Mucosa of descending colon (tissue), 3 donors: Measurements from ENCODE around the gene INSRR. TPM values are rescaled to one million over a fixed set of nuclear protein-coding genes. Genes with fewer than 3 reads are reported as not detected.

Experiments
- ATAC-seq: fragments of 200-7000 bp; cut with Tn5 transposase; one replicate; pipeline ENCODE4 v1.9.1; 2020; ENCODE audit warnings: mild to moderate bottlenecking, moderate library complexity
- DNase-seq, 3 donors: peaks; one replicate each; pipeline ENCODE4 v3.0.0-alpha.2; 2020
- H3K36me3 ChIP-seq: fragments of 200-600 bp; one replicate; pipeline ENCODE4 v1.8.0; 2021; ENCODE audit warnings: low read depth, mild to moderate bottlenecking
- H3K4me1 ChIP-seq: fragments of 200-600 bp; one replicate; pipeline ENCODE4 v1.8.0; 2021; ENCODE audit warnings: low read depth, mild to moderate bottlenecking
- H3K4me3 ChIP-seq: fragments of 200-600 bp; one replicate; pipeline ENCODE4 v1.8.0; 2021; ENCODE audit warnings: mild to moderate bottlenecking
- H3K9me3 ChIP-seq: fragments of 200-600 bp; one replicate; pipeline ENCODE4 v1.8.0; 2021; ENCODE audit warnings: mild to moderate bottlenecking
- intact Hi-C, 2 donors: fragments of 100-400 bp; cut with DNase I in 1 of 2; cut with micrococcal nuclease in 1 of 2; formaldehyde crosslinking; loops; one replicate each; pipeline versions ENCODE4 v1.11.0 to v1.11.1; 2022; cut with DNase I, micrococcal nuclease
- total RNA-seq, 3 donors: library from RNA; stranded (reverse); fragmentation: NEBNext Ultra II Directional in 2 of 3; extraction: Animal tissue kit (Norgen Biotek cat#: 25700) in 2 of 3; gene quantifications; one replicate each; pipeline versions ENCODE4 v1.2.1 to v1.2.4, GENCODE V29; 2021 to 2023
- TF ChIP-seq, protein P1 (sequence below): fragments of 200-600 bp; IDR thresholded peaks from one replicate; pipeline ENCODE4 v1.8.0; 2022; ENCODE audit warnings: antibody characterized with exemption, mild to moderate bottlenecking
- donor health status: DM: no; HTN: no; CAD: no; lungs with moderate emphysema.
- donor health status: DM: no; HTN: no; CAD: no.
- donor health status: DM: no; HTN: yes; CAD: no.

Gene INSRR
- total RNA-seq, 3 donors from 2014 or later = 0.06 to 0.09 TPM; not detected in 1

DNA sequence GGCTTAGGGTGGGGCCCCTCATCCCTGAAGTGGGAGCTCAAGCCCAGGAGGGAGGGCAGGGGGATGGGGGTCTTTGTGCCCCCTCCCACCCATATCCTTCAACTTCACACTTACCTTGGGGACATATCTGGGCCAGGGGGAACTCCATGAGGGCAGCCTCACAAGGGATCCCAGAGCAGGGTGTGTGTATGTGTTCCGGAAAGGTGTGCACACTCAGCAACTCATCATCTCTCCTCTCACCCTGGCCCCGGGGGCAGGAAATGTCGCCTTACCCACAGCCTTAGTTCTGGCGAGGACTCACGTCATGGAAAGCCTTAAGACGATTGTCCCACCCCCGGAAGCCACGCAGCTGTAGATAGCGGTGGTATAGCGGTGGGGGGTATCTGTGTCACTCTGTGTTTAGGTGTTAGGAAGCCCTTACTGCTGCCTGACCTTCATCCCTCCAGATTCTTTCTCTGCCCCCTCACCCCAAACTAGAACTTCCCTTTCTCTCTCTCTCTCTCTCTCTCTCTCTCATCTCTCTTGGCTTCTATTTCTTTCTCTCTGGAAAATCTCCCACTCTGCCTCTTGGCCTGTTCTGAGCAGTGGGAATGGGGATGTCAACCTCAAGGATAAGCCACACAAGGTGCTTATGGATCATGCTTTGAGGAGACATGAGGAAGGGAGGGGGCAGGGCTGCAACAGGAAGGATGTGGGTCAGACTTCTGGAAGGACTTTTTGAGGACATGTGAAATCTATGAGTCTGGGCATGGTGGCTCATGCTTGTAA, 42.2 kb downstream of the INSRR start, which contains the start of gene SH2D2A:
Gene SH2D2A (minus strand): TSS at position 288 of the 768 bp plus-strand sequence. CDS start 140 bp downstream, at position 148.
- no peak within 1 kb of the TSS for H3K4me3 ChIP-seq
- TF ChIP-seq, protein P1, sequence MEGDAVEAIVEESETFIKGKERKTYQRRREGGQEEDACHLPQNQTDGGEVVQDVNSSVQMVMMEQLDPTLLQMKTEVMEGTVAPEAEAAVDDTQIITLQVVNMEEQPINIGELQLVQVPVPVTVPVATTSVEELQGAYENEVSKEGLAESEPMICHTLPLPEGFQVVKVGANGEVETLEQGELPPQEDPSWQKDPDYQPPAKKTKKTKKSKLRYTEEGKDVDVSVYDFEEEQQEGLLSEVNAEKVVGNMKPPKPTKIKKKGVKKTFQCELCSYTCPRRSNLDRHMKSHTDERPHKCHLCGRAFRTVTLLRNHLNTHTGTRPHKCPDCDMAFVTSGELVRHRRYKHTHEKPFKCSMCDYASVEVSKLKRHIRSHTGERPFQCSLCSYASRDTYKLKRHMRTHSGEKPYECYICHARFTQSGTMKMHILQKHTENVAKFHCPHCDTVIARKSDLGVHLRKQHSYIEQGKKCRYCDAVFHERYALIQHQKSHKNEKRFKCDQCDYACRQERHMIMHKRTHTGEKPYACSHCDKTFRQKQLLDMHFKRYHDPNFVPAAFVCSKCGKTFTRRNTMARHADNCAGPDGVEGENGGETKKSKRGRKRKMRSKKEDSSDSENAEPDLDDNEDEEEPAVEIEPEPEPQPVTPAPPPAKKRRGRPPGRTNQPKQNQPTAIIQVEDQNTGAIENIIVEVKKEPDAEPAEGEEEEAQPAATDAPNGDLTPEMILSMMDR = no peak
- no peaks in the 10 kb centered on the region for H3K9me3 ChIP-seq
- ATAC-seq (peak; percentile 66), DNase-seq (peak; percentile 68 to 86 (median 74))
- H3K36me3 ChIP-seq = no peaks in the 10 kb centered on the region
- peaks cover 8% of the 10 kb centered on the region for H3K4me1 ChIP-seq
- intact Hi-C loops = no loop called here

- TF ChIP-seq, protein P1 = no peak
- intact Hi-C loops = no loop called here
- H3K9me3 ChIP-seq = no peaks in the 10 kb centered on the region
- no peak for ATAC-seq
- no peak for DNase-seq
- peaks cover 8% of the 10 kb centered on the region for H3K4me1 ChIP-seq
- H3K4me3 ChIP-seq = no peak overlapping the region
- H3K36me3 ChIP-seq = no peaks in the 10 kb centered on the region
These were observed 42.9 kb downstream of the INSRR start for GRCh38 chr1:156815961-156816422.

DNA sequence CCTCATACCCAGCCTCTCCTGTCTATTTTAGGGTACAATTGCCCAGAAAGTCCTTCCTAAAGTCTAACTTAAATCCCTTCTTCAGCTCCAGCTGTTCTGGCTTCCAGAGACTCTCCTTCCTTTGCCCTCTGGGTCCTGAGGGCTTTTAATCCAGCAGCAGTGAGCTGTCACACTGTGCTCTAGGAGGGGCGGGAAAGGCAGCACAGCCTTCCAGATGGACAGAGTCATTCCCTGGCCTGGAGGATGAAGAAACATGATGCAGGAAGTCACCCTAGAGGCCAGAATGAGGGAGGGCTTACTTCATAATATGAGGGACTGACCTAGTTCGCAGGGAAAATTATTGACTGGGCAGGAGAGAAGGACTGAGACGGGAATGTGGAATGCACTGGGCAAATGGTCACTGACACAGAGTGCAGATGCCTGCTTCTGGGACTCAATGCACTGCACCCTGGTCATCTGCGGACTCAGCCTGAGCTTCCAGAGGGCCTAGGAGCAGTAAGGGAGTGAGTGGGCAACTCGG, 43.5 kb downstream of the INSRR start:
- intact Hi-C loops = no loop called here
- ATAC-seq = peak; percentile 3

DNA sequence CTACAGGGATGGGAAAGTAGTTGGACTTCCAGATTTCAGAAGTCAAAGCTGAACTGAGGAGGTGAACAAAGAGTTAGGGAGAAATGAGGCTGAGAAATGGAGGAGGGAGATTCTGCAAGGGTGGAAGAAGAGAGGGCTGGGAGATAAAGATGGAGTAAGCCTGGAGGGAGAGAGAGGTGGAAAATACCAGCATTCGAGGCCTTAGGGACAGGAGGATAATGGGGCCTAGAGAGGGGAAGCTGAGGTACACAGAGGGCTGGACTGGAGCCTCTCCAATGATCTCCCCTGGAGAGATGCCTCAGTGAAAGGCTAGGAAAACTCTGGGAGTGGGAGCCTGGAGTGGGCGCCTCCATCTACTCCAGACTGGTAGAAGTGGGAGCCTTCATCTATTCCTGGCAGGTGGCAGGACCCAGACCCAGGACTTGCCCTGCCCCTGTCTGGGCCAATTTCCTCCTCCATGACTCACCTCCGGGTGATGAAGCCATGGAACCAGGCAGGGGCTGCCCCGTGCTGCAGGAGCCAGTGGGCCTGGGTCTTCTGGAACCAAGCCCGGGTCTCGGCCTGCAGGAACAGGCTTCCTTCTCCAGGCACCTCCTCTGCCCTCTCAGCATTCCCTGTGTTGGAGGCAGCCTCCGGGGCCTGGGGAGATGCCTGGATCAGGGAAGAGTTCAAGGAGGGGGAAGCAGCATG, 44.2 kb downstream of the INSRR start:
- H3K4me1 ChIP-seq = peaks cover 8% of the 10 kb centered on the region
- H3K9me3 ChIP-seq = no peaks in the 10 kb centered on the region
- peak in 2 of 3 donors; percentile 39 to 56 for DNase-seq
- intact Hi-C loops = no loop called here
- ATAC-seq = peak; percentile 9
- TF ChIP-seq, protein P1 = no peak
- no peak overlapping the region for H3K4me3 ChIP-seq
- H3K36me3 ChIP-seq = no peaks in the 10 kb centered on the region

More for the DNA sequence above, 43.5 kb downstream of the INSRR start:
- Histone ChIP-seq H3K9me3 (no peaks in the 10 kb centered on the region), H3K4me1 (peaks cover 8% of the 10 kb centered on the region), H3K36me3 (no peaks in the 10 kb centered on the region), H3K4me3 (no peak overlapping the region)
- peak in 1 of 3 donors; percentile 26 for DNase-seq
- TF ChIP-seq, protein P1 = no peak

DNA sequence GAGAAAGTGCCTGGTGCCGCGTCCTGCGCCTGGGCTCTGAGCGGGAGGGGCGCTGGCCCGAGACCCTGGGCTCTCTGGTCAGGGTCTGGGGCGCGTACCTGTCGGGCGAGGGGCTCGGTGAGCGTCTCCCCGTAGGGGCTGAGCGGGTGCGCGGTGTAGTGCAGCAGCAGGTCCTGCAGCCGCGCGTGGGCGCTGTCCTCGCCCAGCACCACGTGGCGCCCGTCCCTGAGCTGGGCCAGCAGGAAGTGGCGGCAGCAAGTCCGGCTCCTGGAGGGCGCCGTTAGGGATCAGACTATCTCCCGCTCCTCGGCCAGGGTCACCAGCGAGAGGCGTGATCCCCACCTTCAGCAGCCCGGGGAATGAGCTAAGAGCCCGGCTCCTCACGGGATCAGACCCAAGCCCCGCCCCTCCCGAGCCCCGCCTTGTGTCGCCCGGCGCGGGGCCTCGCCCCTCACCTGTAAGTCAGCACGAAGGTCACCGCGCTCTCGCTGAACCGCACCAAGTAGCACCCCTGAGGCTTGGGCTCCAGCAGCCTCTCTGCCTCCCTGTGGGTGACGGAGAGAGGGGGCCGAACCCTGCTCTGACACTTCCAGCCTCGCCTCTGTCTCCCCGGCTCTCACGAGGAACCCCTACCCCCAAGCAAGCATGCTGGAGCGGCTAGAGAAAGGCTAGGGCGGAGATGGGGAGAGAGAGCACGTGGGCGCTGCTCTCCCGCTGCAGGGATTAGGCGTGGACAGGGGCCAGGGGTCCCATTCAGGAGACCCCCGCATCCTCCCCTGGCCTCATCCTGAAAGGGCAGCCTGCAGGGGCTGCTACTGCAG, 45.0 kb downstream of the INSRR start:
- Histone ChIP-seq H3K9me3 (no peaks in the 10 kb centered on the region), H3K4me1 (peaks cover 8% of the 10 kb centered on the region), H3K4me3 (no peak overlapping the region), H3K36me3 (no peaks in the 10 kb centered on the region)
- ATAC-seq (peak; percentile 86), DNase-seq (peak; percentile 79 to 87 (median 83))
- intact Hi-C loops = no loop called here
- TF ChIP-seq, protein P1 = peak; percentile 67
